Measurements from ENCODE around the gene VPS41.

DNA sequence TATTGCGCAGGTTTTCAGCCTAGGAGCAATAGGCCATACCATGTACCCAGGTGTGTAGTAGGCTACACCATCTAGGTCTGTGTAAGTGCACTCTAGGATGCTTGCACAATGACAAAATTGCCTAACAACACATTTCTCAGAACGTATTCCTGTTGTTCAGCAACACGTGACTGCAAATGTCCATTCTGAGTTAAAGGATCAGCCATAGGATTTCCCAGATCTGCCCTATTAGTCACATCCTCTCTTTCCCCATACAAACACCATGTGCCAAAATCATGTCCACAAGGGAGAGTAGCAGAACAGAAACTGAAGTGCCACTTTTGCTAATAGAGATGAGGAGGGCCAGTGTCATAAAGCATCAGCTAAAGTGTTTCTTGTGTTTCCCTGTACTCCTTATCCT lies 235.2 kb downstream of the VPS41 start:
- TF ChIP-seq, protein P1, sequence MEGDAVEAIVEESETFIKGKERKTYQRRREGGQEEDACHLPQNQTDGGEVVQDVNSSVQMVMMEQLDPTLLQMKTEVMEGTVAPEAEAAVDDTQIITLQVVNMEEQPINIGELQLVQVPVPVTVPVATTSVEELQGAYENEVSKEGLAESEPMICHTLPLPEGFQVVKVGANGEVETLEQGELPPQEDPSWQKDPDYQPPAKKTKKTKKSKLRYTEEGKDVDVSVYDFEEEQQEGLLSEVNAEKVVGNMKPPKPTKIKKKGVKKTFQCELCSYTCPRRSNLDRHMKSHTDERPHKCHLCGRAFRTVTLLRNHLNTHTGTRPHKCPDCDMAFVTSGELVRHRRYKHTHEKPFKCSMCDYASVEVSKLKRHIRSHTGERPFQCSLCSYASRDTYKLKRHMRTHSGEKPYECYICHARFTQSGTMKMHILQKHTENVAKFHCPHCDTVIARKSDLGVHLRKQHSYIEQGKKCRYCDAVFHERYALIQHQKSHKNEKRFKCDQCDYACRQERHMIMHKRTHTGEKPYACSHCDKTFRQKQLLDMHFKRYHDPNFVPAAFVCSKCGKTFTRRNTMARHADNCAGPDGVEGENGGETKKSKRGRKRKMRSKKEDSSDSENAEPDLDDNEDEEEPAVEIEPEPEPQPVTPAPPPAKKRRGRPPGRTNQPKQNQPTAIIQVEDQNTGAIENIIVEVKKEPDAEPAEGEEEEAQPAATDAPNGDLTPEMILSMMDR (IDR thresholded peaks at IDR 0.05) = no peak
- TF ChIP-seq POLR2A (IDR thresholded peaks at IDR 0.05) (no peak), EP300 (IDR thresholded peaks at IDR 0.05) (peak in 1 of 4 donors; percentile 15), POLR2AphosphoS5 (IDR thresholded peaks at IDR 0.05) (peak in 1 of 4 donors; percentile 52)

All from sigmoid colon (tissue), 4 donors.